Rectal smooth muscle tissue (tissue), 1 donor: ENCODE results near the gene ADCY1.

Source experiments
- H3K27ac ChIP-seq: one replicate; pipeline ENCODE4 v1.7.0; 2013; ENCODE audit warnings: low read depth, low read length, inconsistent platforms
- H3K27me3 ChIP-seq: one replicate; pipeline ENCODE4 v1.7.0; 2013; ENCODE audit warnings: low read length; ENCODE audit not compliant: control insufficient read depth, insufficient read depth
- H3K36me3 ChIP-seq: one replicate; pipeline ENCODE4 v1.7.0; 2013; ENCODE audit warnings: low read length; ENCODE audit not compliant: control insufficient read depth, insufficient read depth
- H3K4me1 ChIP-seq: one replicate; pipeline ENCODE4 v1.7.0; 2013; ENCODE audit warnings: low read length; ENCODE audit not compliant: control insufficient read depth, insufficient read depth
- H3K4me3 ChIP-seq: one replicate; pipeline ENCODE4 v1.7.0; 2013; ENCODE audit warnings: low read length
- H3K9ac ChIP-seq: one replicate; pipeline ENCODE4 v1.7.0; 2013; ENCODE audit warnings: low read length

ADCY1 gene

GRCh38 chr7:45624392-45624760, 50.2 kb downstream of the ADCY1 start:
- H3K27me3 ChIP-seq, result no peaks in the 10 kb centered on the region
- no peak overlapping the region for H3K9ac ChIP-seq
- no peaks in the 10 kb centered on the region for H3K36me3 ChIP-seq
- H3K4me1 ChIP-seq, result no peaks in the 10 kb centered on the region
- no peak overlapping the region for H3K27ac ChIP-seq
- H3K4me3 ChIP-seq, result no peak overlapping the region

- Histone ChIP-seq H3K27me3 (no peaks in the 10 kb centered on the region), H3K4me3 (no peak overlapping the region), H3K4me1 (no peaks in the 10 kb centered on the region), H3K36me3 (no peaks in the 10 kb centered on the region), H3K27ac (no peak overlapping the region), H3K9ac (no peak overlapping the region)
Measured at GRCh38 chr7:45625067-45625466, 50.9 kb downstream of the ADCY1 start.

- Histone ChIP-seq H3K27ac (no peak overlapping the region), H3K36me3 (no peaks in the 10 kb centered on the region), H3K27me3 (no peaks in the 10 kb centered on the region), H3K4me3 (no peak overlapping the region), H3K4me1 (no peaks in the 10 kb centered on the region), H3K9ac (no peak overlapping the region)
Measured at GRCh38 chr7:45625714-45626440, 51.7 kb downstream of the ADCY1 start.

- Histone ChIP-seq H3K27ac (no peak overlapping the region), H3K27me3 (no peaks in the 10 kb centered on the region), H3K36me3 (no peaks in the 10 kb centered on the region)
Measured at GRCh38 chr7:45626441-45627430, 52.6 kb downstream of the ADCY1 start.

GRCh38 chr7:45627691-45628456, 53.7 kb downstream of the ADCY1 start:
- H3K27ac ChIP-seq, result no peak overlapping the region

More at GRCh38 chr7:45626441-45627430, 52.6 kb downstream of the ADCY1 start:
- Histone ChIP-seq H3K4me1 (no peaks in the 10 kb centered on the region), H3K4me3 (no peak overlapping the region), H3K9ac (no peak overlapping the region)

GRCh38 chr7:45631569-45631968, 57.4 kb downstream of the ADCY1 start:
- Histone ChIP-seq H3K27me3 (no peaks in the 10 kb centered on the region), H3K27ac (no peak overlapping the region), H3K4me1 (no peaks in the 10 kb centered on the region), H3K4me3 (no peak overlapping the region), H3K9ac (no peak overlapping the region), H3K36me3 (no peaks in the 10 kb centered on the region)

More at GRCh38 chr7:45627691-45628456, 53.7 kb downstream of the ADCY1 start:
- no peaks in the 10 kb centered on the region for H3K27me3 ChIP-seq
- H3K36me3 ChIP-seq, result no peaks in the 10 kb centered on the region
- H3K4me3 ChIP-seq, result no peak overlapping the region
- H3K9ac ChIP-seq, result no peak overlapping the region
- H3K4me1 ChIP-seq, result no peaks in the 10 kb centered on the region

GRCh38 chr7:45636733-45637132, 62.6 kb downstream of the ADCY1 start:
- no peak overlapping the region for H3K4me3 ChIP-seq
- H3K9ac ChIP-seq, result no peak overlapping the region
- no peak overlapping the region for H3K27ac ChIP-seq
- no peaks in the 10 kb centered on the region for H3K36me3 ChIP-seq
- no peaks in the 10 kb centered on the region for H3K27me3 ChIP-seq
- H3K4me1 ChIP-seq, result no peaks in the 10 kb centered on the region

GRCh38 chr7:45638916-45639315, 64.7 kb downstream of the ADCY1 start:
- H3K4me1 ChIP-seq, result no peaks in the 10 kb centered on the region
- no peaks in the 10 kb centered on the region for H3K27me3 ChIP-seq
- no peak overlapping the region for H3K27ac ChIP-seq

GRCh38 chr7:45642044-45642443, 67.9 kb downstream of the ADCY1 start:
- Histone ChIP-seq H3K36me3 (no peaks in the 10 kb centered on the region), H3K9ac (no peak overlapping the region), H3K27me3 (no peaks in the 10 kb centered on the region), H3K27ac (no peak overlapping the region), H3K4me3 (no peak overlapping the region), H3K4me1 (no peaks in the 10 kb centered on the region)

More at GRCh38 chr7:45638916-45639315, 64.7 kb downstream of the ADCY1 start:
- Histone ChIP-seq H3K9ac (no peak overlapping the region), H3K4me3 (no peak overlapping the region), H3K36me3 (no peaks in the 10 kb centered on the region)

- H3K27ac ChIP-seq, result no peak overlapping the region
- H3K36me3 ChIP-seq, result no peaks in the 10 kb centered on the region
- H3K27me3 ChIP-seq, result no peaks in the 10 kb centered on the region
- no peaks in the 10 kb centered on the region for H3K4me1 ChIP-seq
- H3K9ac ChIP-seq, result no peak overlapping the region
- H3K4me3 ChIP-seq, result no peak overlapping the region
Measured at GRCh38 chr7:45643630-45644029, 69.5 kb downstream of the ADCY1 start.

GRCh38 chr7:45644237-45644636, 70.1 kb downstream of the ADCY1 start:
- H3K4me1 ChIP-seq, result no peaks in the 10 kb centered on the region
- no peak overlapping the region for H3K4me3 ChIP-seq
- no peaks in the 10 kb centered on the region for H3K36me3 ChIP-seq
- no peak overlapping the region for H3K27ac ChIP-seq
- no peak overlapping the region for H3K9ac ChIP-seq
- H3K27me3 ChIP-seq, result no peaks in the 10 kb centered on the region
